Measurements from ENCODE around the gene AATK. TPM values are rescaled to one million over a fixed set of nuclear protein-coding genes. Genes with fewer than 3 reads are reported as not detected.
A peak's percentile ranks its signal among the peaks of the same experiment; 100 is the strongest.

AATK gene
- total RNA-seq, 6 donors from 2014 or later = 39.2 to 144 (median 92.2) TPM

DNA sequence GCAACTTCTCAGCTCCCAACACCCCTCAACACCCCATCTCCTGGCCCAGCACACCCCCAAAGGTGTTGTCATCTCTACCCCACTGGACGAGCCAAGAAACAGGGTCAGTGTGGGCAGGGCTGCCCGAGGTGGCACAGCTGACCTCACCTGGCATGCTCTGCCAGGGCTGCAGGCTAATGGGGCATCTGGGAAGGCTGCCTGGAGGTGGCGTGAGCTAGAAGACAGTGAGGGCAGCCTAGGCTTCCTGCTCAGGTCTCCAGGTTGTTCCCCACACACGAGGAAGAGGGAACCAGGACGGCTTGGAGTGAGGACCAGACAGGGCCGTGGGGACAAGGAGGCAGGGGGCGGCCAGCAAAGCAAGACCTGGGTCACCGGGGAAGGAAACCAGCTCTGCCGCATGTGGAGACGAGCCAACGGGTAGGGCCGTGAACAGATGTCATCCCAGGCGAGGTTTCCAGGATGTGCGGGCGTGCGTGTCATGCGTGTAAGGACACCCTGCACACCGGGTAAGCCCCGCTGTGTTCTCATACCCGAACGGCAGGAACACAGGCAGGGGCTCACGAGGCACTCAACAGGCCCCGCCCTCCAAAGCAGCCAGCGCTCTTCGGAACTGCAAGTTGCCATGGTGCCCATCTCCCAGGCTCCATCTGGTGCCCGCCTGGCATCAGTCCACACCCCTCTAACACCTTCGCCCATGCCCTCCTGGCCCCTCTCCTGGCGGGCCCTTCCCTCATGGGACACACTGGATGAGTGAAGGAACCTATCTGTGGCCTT lies 30.3 kb downstream of the AATK start:
- TF ChIP-seq CTCF (IDR thresholded peaks at IDR 0.05) (no peak), POLR2AphosphoS5 (IDR thresholded peaks at IDR 0.05) (no peak), EP300 (IDR thresholded peaks at IDR 0.05) (no peak), POLR2A (IDR thresholded peaks at IDR 0.05) (no peak)
- no peak overlapping the region for H3K27ac ChIP-seq
- H3K27me3 ChIP-seq = no peaks in the 10 kb centered on the region
- peaks cover 0 to 13% (median 5%) of the 10 kb centered on the region in 4 donors for H3K4me1 ChIP-seq
- peak; percentile 72 to 74 for DNase-seq
- H3K36me3 ChIP-seq = no peaks in the 10 kb centered on the region
- H3K4me3 ChIP-seq = no peak overlapping the region
- 83 to 85% methylated on average over 24 to 28 of the region's 28 CpGs for WGBS, 2 donors
- ATAC-seq (ENCODE audit: low FRiP score in 2 of 2) = no peak
- no peaks in the 10 kb centered on the region for H3K9me3 ChIP-seq

GRCh38 chr17:81134064-81134781 lies 31.8 kb downstream of the AATK start:
- DNase-seq = peak in 1 of 2 donors; percentile 76
- Histone ChIP-seq H3K9me3 (no peaks in the 10 kb centered on the region), H3K36me3 (no peaks in the 10 kb centered on the region), H3K27ac (peak overlapping the region in 1 of 4 donors; percentile 82), H3K4me3 (no peak overlapping the region), H3K27me3 (no peaks in the 10 kb centered on the region), H3K4me1 (peaks cover 0 to 26% (median 12%) of the 10 kb centered on the region in 4 donors)
- TF ChIP-seq CTCF (IDR thresholded peaks at IDR 0.05) = no peak
- no peak for TF ChIP-seq POLR2AphosphoS5 (IDR thresholded peaks at IDR 0.05)
- TF ChIP-seq EP300 (IDR thresholded peaks at IDR 0.05) = no peak
- no peak for TF ChIP-seq POLR2A (IDR thresholded peaks at IDR 0.05)
- ATAC-seq (ENCODE audit: low FRiP score in 2 of 2) = no peak
- WGBS, 2 donors = 86 to 100% methylated on average over 1 to 27 of the region's 28 CpGs

GRCh38 chr17:81132770-81133723 lies 33.0 kb downstream of the AATK start:
- H3K27me3 ChIP-seq = no peaks in the 10 kb centered on the region
- H3K27ac ChIP-seq = peak overlapping the region; percentile 73 to 89 (median 83)
- DNase-seq (peak; percentile 79 to 82), ATAC-seq (ENCODE audit: low FRiP score in 2 of 2) (peak; percentile 2 to 39)
- peak overlapping the region in 3 of 4 donors; percentile 45 to 56 (median 49) for H3K4me3 ChIP-seq
- H3K4me1 ChIP-seq = peaks cover 0 to 26% (median 12%) of the 10 kb centered on the region in 4 donors
- H3K9me3 ChIP-seq = no peaks in the 10 kb centered on the region
- H3K36me3 ChIP-seq = peaks cover 0 to 4% (median 0%) of the 10 kb centered on the region in 4 donors
- 70 to 79% methylated on average over 9 to 17 of the region's 22 CpGs for WGBS, 2 donors
- TF ChIP-seq EP300 (IDR thresholded peaks at IDR 0.05) (no peak), POLR2A (IDR thresholded peaks at IDR 0.05) (peak in 1 of 4 donors; percentile 53)

- TF ChIP-seq CTCF (IDR thresholded peaks at IDR 0.05) = no peak
- TF ChIP-seq POLR2AphosphoS5 (IDR thresholded peaks at IDR 0.05) = peak in 1 of 2 donors; percentile 5
- WGBS, 2 donors = 57% methylated on average over 10 of the region's 11 CpGs; no CpG with 5 or more reads in 1 of the 2 donors
- ATAC-seq (ENCODE audit: low FRiP score in 2 of 2) = peak in 1 of 2 donors; percentile 42
These were observed 33.9 kb downstream of the AATK start for GRCh38 chr17:81132197-81132540.

More at GRCh38 chr17:81132197-81132540, 33.9 kb downstream of the AATK start:
- Histone ChIP-seq H3K9me3 (no peaks in the 10 kb centered on the region), H3K36me3 (peaks cover 0 to 8% (median 2%) of the 10 kb centered on the region in 4 donors), H3K27me3 (no peaks in the 10 kb centered on the region), H3K27ac (peak overlapping the region; percentile 73 to 89 (median 83)), H3K4me1 (peaks cover 0 to 26% (median 12%) of the 10 kb centered on the region in 4 donors), H3K4me3 (peak overlapping the region in 3 of 4 donors; percentile 45 to 56 (median 49))
- DNase-seq = peak in 1 of 2 donors; percentile 67

All from upper lobe of left lung (tissue), 6 donors.